HG02610 (cell line): Measurements from ENCODE around the gene TRIM8.
A peak's percentile ranks its signal among the peaks of the same experiment; 100 is the strongest.

Experiments used
- ATAC-seq: cut with Tn5 transposase; IDR thresholded peaks from one replicate; pipeline ENCODE4 v1.9.1; 2021; ENCODE audit warnings: mild to moderate bottlenecking, moderate library complexity; ENCODE audit not compliant: unreplicated experiment

TRIM8 gene

GRCh38 chr10:102631525-102632393 lies 12.5 kb upstream of the TRIM8 start:
- no peak for ATAC-seq

- no peak for ATAC-seq
These were observed 11.7 kb upstream of the TRIM8 start for GRCh38 chr10:102632394-102633111.

- ATAC-seq = no peak
These were observed 11.0 kb upstream of the TRIM8 start for GRCh38 chr10:102633287-102633686.

- ATAC-seq = no peak
These were observed 10.4 kb upstream of the TRIM8 start for GRCh38 chr10:102633848-102634247.

- no peak for ATAC-seq
These were observed 9.6 kb upstream of the TRIM8 start for GRCh38 chr10:102634686-102635085.

- ATAC-seq = no peak
These were observed 8.9 kb upstream of the TRIM8 start for GRCh38 chr10:102635377-102635776.

GRCh38 chr10:102639537-102639936 lies 4.7 kb upstream of the TRIM8 start:
- ATAC-seq = no peak

- no peak for ATAC-seq
These were observed 2.9 kb upstream of the TRIM8 start for GRCh38 chr10:102641402-102641801.

GRCh38 chr10:102641880-102642735 lies 2.2 kb upstream of the TRIM8 start:
- peak; percentile 42 for ATAC-seq

- ATAC-seq = no peak
These were observed 1.4 kb upstream of the TRIM8 start for GRCh38 chr10:102642736-102643335.

- no peak for ATAC-seq
These were observed 778 bp upstream of the TRIM8 start for GRCh38 chr10:102643336-102644065.

- no peak for ATAC-seq
These were observed 538 bp downstream of the TRIM8 start for GRCh38 chr10:102644646-102645387.

- ATAC-seq = no peak
These were observed 1.1 kb downstream of the TRIM8 start for GRCh38 chr10:102645388-102645740.

GRCh38 chr10:102645741-102646609 lies 1.7 kb downstream of the TRIM8 start:
- ATAC-seq = peak; percentile 53

GRCh38 chr10:102646610-102647442 lies 2.5 kb downstream of the TRIM8 start:
- no peak for ATAC-seq

GRCh38 chr10:102647443-102648268 lies 3.4 kb downstream of the TRIM8 start:
- ATAC-seq = no peak
